HG03439 (cell line): ENCODE results near the gene PREX1.
"Not testable (repeated sequence)": the region's sequence is repeated elsewhere in the genome, so short reads cannot be mapped to it uniquely, and the experiment has no call there.

Source experiments
- ATAC-seq: cut with Tn5 transposase; IDR thresholded peaks from one replicate; pipeline ENCODE4 v1.9.1; 2021; ENCODE audit warnings: mild to moderate bottlenecking, moderate library complexity; ENCODE audit not compliant: unreplicated experiment

The PREX1 gene

GRCh38 chr20:48613926-48614325, 213.9 kb downstream of the PREX1 start:
- no peak for ATAC-seq

DNA sequence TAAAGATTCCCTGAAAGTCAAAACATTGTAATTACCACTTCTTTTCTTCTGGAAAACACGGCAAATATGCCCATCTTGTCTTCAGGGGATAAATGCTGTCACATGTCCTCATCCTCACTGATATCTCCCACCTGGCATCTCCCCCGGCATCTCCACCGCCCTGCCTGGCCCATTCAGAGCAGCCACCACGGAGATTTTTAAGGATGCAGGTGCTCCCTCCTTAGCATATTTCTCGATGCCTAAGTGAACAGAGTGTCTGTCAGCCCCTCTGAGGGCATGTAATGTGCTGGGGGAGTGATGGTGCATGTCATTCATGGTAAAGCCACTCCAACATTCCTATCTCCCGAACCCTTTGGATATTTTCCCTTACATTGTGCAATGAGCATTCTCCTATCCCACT, 215.5 kb downstream of the PREX1 start:
- no peak for ATAC-seq

DNA sequence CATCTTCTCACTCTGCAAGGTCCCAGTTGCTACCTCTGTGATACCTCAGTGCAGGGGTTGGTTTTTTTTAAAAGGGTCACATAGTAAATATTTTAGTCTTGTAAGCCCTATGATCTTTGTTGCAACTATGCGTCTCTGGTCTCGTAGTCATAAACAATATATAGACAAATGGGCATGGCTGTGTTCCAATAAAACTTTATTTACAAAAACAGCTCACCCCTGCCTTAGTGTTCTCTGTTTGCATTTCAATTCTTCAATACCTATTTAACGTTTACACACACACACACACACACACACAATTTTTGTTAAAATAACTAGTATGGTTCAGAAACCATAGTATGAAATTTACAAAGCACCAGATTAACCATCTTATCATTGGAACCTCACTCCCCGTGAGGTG, 216.8 kb downstream of the PREX1 start:
- no peak for ATAC-seq

DNA sequence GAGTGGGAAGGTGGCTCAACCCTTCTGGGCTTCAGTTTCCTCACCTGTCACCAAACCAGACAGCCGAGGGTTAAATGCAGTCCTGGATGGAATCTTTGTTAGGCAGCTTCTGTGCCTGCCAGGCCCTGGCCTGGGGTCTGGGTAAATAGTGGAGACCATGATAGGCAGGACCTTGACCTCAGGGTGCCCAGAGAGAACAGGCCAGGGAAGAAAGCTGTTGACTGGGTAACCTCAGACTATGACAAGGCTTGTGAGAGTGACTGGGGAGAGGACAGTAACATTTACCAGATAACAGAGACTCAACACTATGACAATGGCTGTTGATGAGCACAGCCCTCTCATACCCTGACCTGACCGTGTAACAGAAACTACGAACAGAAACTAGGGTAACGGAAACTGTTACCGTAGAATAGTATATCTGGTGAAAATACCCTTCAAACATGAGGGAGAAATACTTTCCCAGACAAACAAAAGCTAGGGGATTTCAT, 218.3 kb downstream of the PREX1 start:
- ATAC-seq: peak; percentile 59

DNA sequence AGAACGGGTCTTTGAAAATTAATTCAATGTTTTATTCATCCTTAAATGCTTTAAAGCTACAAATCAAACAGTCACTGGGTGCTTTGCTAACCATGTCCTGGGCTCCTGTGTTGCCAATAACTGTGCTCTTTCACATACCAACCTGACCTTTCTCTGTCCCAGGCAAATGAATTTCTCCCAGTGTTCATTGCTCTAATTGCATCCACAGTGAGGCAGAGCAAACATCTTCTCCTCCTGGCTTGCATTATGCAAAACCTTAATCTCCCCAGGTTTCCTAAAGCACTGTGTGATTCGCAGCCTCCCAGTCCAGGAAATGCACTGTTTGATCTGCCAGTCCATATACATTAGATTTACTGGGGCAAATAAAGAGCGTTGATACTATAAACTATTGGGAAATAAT, 219.0 kb downstream of the PREX1 start:
- no peak for ATAC-seq

GRCh38 chr20:48607544-48607865, 220.3 kb downstream of the PREX1 start:
- ATAC-seq: no peak

- ATAC-seq: no peak
Measured at GRCh38 chr20:48606841-48607543, 220.8 kb downstream of the PREX1 start.

DNA sequence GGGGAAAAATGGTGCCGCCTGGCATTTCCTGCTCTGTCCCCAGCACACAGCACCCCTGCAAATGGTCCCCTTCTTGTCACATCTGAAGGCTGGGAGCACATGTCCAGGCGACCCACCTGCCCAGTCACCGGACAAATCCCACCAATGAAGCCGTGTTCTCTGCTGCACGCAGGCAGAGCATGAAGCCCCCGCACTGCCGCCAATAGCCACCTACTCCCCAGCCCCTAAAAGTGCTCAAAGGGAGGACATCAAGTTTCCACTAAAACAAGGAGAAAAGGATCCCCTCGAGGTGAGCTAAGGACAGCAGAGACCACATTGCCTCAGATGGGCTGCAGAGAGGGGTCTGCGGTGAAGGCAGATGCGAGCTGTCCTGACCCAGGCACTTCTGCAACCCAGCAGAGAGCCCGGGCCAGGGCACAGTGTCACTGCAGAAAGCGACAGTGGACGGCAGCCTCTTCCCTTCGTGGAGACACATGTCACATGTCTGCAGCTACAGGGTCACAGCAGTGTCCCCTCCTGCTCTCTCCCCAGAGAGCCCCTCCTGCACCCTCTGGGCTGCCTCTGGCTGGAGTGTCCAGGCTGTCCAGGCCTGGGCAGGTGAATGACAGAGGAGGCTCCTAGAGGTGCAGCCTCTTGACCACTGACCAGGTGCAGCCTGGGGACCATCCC, 221.5 kb downstream of the PREX1 start:
- no peak for ATAC-seq

DNA sequence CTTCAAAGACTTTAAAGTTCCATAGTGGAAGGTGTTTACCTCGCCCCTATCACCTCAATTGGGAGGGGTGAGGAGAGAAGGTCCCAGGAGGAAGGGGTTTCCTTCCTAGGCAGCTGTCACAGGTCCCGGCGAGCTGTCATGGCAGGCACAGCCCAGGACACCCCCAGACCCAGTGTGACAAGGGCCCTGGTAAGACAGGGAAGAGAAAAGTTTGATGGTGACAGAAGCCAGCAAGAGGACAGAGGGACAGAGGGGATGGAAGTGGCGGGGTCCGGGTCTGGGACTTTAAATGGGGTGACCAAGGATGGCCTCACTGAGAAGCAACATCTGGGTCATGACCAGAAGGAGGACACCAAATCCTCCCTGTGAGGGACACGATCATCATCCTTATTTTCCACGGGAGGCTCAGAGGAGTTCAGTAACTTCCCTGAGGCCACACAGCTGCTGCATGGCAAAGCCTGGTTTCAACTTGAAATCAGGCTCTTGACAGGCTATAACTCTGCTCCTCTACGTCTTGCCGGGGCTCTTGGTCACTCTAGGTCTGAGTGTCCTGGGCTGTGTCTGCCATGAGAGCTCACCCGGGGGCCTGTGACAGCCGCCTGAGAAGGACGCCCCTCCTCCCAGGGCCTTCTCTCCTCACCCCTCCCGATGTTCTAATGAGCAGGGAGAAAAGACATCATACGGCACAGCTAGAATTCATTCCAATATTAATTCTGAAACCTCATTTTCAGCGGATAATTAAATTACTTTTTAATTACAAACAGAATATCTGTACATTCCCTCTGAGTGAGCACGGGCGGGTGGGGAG, 222.2 kb downstream of the PREX1 start:
- ATAC-seq: no peak

- no peak for ATAC-seq
Measured at GRCh38 chr20:48604936-48605335, 222.9 kb downstream of the PREX1 start.

DNA sequence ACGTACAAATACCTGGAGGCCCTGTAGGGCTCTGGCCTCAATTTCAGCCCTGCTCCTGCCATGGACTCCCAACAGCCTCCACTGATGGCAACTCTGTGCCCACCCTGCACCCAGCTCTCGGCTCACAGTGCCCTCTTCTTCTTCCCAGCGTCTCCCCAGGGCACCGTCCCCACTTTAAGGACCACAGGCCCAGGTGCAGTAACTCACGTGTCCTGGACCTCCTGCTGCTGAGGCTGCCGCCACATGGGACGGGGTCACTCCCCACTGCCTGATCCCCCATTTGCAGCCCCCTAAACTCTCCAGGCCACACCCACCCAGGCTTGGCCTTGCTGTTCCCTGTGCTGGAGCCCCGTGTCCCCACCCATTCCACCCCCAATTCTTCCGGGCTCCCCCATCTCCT, 223.4 kb downstream of the PREX1 start:
- ATAC-seq: no peak

- ATAC-seq: no peak
Measured at GRCh38 chr20:48603819-48604405, 223.9 kb downstream of the PREX1 start.

DNA sequence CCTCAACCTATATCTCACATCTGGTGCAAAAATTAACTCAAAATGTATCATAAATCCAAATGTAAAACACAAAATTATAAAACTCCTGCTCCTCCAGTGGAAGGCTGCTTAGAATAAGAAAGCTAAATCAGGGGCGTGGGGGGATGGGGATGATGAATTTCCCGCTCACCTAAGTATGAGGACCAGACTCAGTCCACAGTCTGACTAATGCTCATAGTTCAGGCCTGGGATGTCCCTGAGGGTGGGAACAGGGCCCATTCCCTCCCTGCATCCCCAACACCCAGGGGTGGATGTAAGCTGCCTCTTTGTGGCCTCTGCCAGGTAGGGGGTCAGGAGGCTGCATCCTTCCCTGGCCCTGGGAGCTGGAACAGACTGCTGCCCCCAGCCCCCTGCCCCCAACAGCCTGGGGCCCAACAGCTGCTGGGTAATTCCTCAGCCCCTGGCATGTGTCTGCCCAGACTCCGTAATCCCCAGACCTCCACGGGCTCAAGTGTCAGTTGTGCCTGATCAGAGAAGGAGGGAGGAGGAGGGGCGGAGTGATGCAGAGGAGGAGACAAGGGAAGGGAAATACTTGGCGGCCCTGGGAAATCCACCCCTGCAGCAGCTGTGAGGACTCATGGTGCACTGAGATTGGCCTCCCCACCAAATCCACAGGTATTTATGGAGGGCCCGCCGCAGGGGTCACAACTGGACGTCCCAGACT, 224.5 kb downstream of the PREX1 start:
- no peak for ATAC-seq

DNA sequence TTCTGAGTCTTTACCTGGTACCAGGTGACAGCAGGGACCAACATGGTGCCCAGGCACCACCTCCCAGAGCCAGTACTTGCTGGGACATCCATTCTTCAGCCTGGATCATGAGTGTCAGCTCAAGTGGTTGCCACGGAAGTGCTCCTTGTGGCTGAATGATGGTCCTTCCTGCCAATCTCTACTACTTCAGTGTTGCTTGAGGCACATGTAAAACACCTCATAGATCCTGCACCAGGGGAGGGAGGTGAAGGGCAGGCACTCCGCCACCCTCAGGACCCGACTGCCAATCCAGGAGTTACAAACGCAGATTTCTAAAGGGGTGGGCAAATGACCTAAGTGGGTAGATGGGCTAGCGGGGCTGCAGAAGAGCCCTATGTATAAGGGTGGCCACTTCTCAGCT, 226.0 kb downstream of the PREX1 start:
- ATAC-seq: no peak

GRCh38 chr20:48600470-48600945, 227.3 kb downstream of the PREX1 start:
- no peak for ATAC-seq

DNA sequence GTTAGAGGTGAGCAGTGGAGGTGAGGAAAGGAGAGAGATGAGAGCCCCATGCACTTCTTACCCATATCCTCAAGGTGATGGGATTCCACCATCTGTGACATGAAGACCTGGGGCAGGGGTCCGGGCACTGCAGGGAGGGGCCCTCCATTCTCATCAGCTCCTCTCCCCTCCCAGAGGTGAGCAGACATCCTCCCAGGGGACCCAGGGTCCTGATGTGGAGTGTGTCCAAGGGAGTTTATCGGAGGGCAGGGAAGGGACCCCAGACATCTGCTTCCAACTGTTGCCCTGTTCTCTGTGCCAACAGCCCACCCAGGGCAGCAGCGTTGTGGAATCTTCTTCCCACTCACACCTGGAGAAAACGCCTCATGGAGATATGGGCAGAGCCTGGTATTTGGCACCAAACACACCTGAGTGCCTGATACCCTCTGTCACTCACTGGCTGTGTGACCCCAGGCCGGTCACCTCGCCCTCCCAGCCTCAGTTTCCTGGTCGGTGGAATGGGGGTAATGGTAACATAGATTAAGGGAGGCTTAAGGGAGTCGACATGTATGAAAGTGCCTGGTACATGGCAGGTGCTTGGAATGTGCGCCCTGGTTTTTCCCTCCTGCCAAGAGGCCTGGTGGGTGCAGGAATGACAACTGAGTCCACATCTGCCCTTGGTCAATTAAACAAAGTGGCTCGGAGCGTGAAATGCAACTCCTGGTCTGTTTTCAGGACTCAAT, 227.9 kb downstream of the PREX1 start:
- ATAC-seq: no peak

GRCh38 chr20:48599106-48599747, 228.6 kb downstream of the PREX1 start:
- ATAC-seq: no peak

GRCh38 chr20:48598303-48598941, 229.4 kb downstream of the PREX1 start:
- ATAC-seq: not testable (repeated sequence)
